ENCODE data around the gene IL4I1.
"Not testable (repeated sequence)": the region's sequence is repeated elsewhere in the genome, so short reads cannot be mapped to it uniquely, and the experiment has no call there.

Gene IL4I1, protein sequence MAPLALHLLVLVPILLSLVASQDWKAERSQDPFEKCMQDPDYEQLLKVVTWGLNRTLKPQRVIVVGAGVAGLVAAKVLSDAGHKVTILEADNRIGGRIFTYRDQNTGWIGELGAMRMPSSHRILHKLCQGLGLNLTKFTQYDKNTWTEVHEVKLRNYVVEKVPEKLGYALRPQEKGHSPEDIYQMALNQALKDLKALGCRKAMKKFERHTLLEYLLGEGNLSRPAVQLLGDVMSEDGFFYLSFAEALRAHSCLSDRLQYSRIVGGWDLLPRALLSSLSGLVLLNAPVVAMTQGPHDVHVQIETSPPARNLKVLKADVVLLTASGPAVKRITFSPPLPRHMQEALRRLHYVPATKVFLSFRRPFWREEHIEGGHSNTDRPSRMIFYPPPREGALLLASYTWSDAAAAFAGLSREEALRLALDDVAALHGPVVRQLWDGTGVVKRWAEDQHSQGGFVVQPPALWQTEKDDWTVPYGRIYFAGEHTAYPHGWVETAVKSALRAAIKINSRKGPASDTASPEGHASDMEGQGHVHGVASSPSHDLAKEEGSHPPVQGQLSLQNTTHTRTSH

GRCh38 chr19:49896863-49897621 lies at the start of gene IL4I1:
TSS of gene IL4I1 (minus strand) at chr19:49896887. CDS start at chr19:49896160, 727 bp downstream.
- DNase-seq: no peak
- in situ Hi-C loops (cut with HindIII; ENCODE audit: low pct_ligation_motif_present, low sequenced_read_pairs): no loop called here
- no peak for TF ChIP-seq CTCF (IDR thresholded peaks at IDR 0.05; ENCODE audit: low read depth, low read length, missing control alignments)
- no peak within 1 kb of the TSS for H3K4me3 ChIP-seq (ENCODE audit: low read depth, low read length)
- no peak within 1 kb of the TSS for H3K27ac ChIP-seq
- no peaks in the 10 kb centered on the region for H3K36me3 ChIP-seq (replicated peaks)
- H3K27me3 ChIP-seq (replicated peaks): no peaks in the 10 kb centered on the region

DNA sequence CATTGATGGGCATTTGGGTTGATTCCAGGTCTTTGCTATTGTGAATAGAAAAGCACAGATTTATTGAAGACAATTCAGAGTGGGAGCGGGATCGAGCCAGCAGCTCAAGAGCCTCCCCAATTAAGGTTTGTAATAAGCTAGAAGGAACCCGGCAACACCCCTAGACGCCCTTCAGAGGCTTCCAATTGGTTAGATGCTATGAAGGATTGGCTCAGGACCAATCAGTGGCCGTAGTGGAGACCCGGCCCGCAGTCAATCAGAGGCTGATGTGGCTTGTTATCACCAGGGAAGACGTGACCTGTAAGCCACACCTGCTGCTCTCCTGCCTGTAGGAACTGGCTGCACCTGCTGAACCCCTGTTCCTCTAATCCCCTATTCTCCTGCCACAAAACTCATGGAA lies 49.7 kb upstream of the IL4I1 start:
- TF ChIP-seq CTCF (IDR thresholded peaks at IDR 0.05; ENCODE audit: low read depth, low read length, missing control alignments): no peak
- no peaks in the 10 kb centered on the region for H3K36me3 ChIP-seq (replicated peaks)
- H3K27me3 ChIP-seq (replicated peaks): no peaks in the 10 kb centered on the region
- no peak overlapping the region for H3K27ac ChIP-seq
- no peak overlapping the region for H3K4me3 ChIP-seq (ENCODE audit: low read depth, low read length)
- no peak for DNase-seq
- in situ Hi-C loops (cut with HindIII; ENCODE audit: low pct_ligation_motif_present, low sequenced_read_pairs): no loop called here

DNA sequence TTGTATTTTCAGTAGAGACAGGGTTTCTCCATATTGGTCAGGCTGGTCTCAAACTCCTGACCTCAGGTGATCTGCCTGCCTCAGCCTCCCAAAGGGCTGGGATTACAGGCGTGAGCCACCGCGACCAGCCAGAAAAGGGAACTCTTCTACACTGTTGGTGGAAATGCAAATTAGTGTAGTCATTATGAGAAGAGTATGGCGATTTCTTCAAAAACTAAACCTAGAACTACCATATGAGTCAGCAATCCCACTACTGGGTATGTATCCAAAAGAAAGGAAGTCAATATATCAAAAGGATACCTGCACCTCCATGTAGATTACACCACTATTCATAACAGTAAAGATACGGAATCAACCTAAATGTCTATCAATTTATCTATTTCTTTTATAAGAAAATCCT lies 47.9 kb upstream of the IL4I1 start:
- in situ Hi-C loops (cut with HindIII; ENCODE audit: low pct_ligation_motif_present, low sequenced_read_pairs); H3K4me3 ChIP-seq (ENCODE audit: low read depth, low read length); H3K27ac ChIP-seq; H3K36me3 ChIP-seq (replicated peaks); DNase-seq; H3K27me3 ChIP-seq (replicated peaks): not testable (repeated sequence)

DNA sequence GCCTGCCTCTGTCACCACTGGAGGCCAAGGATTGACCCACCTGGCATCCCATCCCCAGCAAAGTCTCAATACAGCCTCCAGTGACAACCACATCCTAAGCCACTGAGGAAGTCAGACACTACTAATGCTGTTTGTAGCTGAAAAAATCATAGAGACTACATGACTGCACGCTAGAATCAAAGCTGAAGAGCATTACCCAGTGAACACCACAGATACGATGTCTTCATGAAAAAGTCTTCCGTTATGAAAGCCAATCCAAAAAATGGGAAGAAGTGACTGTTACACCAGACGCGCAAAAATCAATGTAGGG lies 43.8 kb upstream of the IL4I1 start:
- H3K27ac ChIP-seq: no peak overlapping the region
- no peak for DNase-seq
- H3K4me3 ChIP-seq (ENCODE audit: low read depth, low read length): no peak overlapping the region
- H3K36me3 ChIP-seq (replicated peaks): no peaks in the 10 kb centered on the region
- TF ChIP-seq CTCF (IDR thresholded peaks at IDR 0.05; ENCODE audit: low read depth, low read length, missing control alignments): no peak
- in situ Hi-C loops (cut with HindIII; ENCODE audit: low pct_ligation_motif_present, low sequenced_read_pairs): no loop called here
- no peaks in the 10 kb centered on the region for H3K27me3 ChIP-seq (replicated peaks)

GRCh38 chr19:49939721-49940481 lies 43.2 kb upstream of the IL4I1 start:
- Histone ChIP-seq H3K27ac (no peak overlapping the region), H3K36me3 (replicated peaks) (no peaks in the 10 kb centered on the region), H3K4me3 (ENCODE audit: low read depth, low read length) (no peak overlapping the region), H3K27me3 (replicated peaks) (no peaks in the 10 kb centered on the region)
- no peak for DNase-seq
- no peak for TF ChIP-seq CTCF (IDR thresholded peaks at IDR 0.05; ENCODE audit: low read depth, low read length, missing control alignments)
- in situ Hi-C loops (cut with HindIII; ENCODE audit: low pct_ligation_motif_present, low sequenced_read_pairs): no loop called here

- no peak for DNase-seq
- Histone ChIP-seq H3K36me3 (replicated peaks) (no peaks in the 10 kb centered on the region), H3K4me3 (ENCODE audit: low read depth, low read length) (no peak overlapping the region), H3K27ac (no peak overlapping the region), H3K27me3 (replicated peaks) (no peaks in the 10 kb centered on the region)
- in situ Hi-C loops (cut with HindIII; ENCODE audit: low pct_ligation_motif_present, low sequenced_read_pairs): no loop called here
- no peak for TF ChIP-seq CTCF (IDR thresholded peaks at IDR 0.05; ENCODE audit: low read depth, low read length, missing control alignments)
Observed at GRCh38 chr19:49938662-49939061, 42.0 kb upstream of the IL4I1 start.

All from brain microvascular endothelial cell (primary cell).